Measurements from ENCODE around the gene REL. TPM values are rescaled to one million over a fixed set of nuclear protein-coding genes. Genes with fewer than 3 reads are reported as not detected.

The REL gene
- total and polyA plus RNA-seq, 2 of the 4 experiments (the other 2 are of a cell fraction), result 1.3 to 4.3 TPM

GRCh38 chr2:60843006-60843405, 38.4 kb upstream of the REL start:
- intact Hi-C loops (cut with micrococcal nuclease) (no loop called here), dilution Hi-C loops (cut with HindIII; ENCODE audit: low sequenced_read_pairs, unreplicated experiment) (no loop called here), in situ Hi-C loops (cut with MboI; ENCODE audit: low sequenced_read_pairs) (no loop called here)
- H2BK15ac ChIP-seq (ENCODE audit: low read depth, low read length), result no peak overlapping the region
- no peak overlapping the region for H3K18ac ChIP-seq (ENCODE audit: low read depth, low read length)
- no peak overlapping the region for H3K23ac ChIP-seq (ENCODE audit: low read depth, low read length)
- ATAC-seq (ENCODE audit: low read depth) (no peak), DNase-seq (no peak)
- no peak overlapping the region for H3K4me2 ChIP-seq (ENCODE audit: low read depth, low read length)
- no peaks in the 10 kb centered on the region; the same call in 1 of the 2 replicates for H3K27me3 ChIP-seq (ENCODE audit: control insufficient read depth, insufficient read depth, low read length)
- H3K4ac ChIP-seq (ENCODE audit: low read depth, low read length), result no peak overlapping the region
- no peak overlapping the region for H4K8ac ChIP-seq (ENCODE audit: low read depth in 2 of 2, low read length in 2 of 2)
- no peak overlapping the region for H3K14ac ChIP-seq (replicated peaks; ENCODE audit: low read depth, low read length)
- no peak overlapping the region for H3K4me3 ChIP-seq (ENCODE audit: insufficient read depth, low read depth, low read length)
- WGBS, 2 experiments (ENCODE audit: extremely low coverage in 2 of 2, insufficient read length in 1 of 2), result no CpG with 5 or more reads among the region's 6 CpGs
- H2AK9ac ChIP-seq (replicated peaks; ENCODE audit: low read depth, low read length, poor library complexity), result no peak overlapping the region
- H3K9ac ChIP-seq (ENCODE audit: low read depth, low read length), result no peak overlapping the region
- no peaks in the 10 kb centered on the region for H3K79me1 ChIP-seq (ENCODE audit: low read depth in 1 of 2, low read length in 2 of 2)
- H3K27ac ChIP-seq (ENCODE audit: insufficient read depth, low read length), result no peak overlapping the region
- H3K9me1 ChIP-seq (ENCODE audit: insufficient read depth, low read length), result no peaks in the 10 kb centered on the region
- no peaks in the 10 kb centered on the region for H4K20me1 ChIP-seq (ENCODE audit: insufficient read depth, low read length)
- no peak overlapping the region for H2BK20ac ChIP-seq (ENCODE audit: low read depth, low read length)
- CTCF ChIA-PET, result no interaction called here
- H2AFZ ChIP-seq (replicated peaks; ENCODE audit: low read length, poor library complexity), result no peak overlapping the region
- no peaks in the 10 kb centered on the region for H3K9me3 ChIP-seq (ENCODE audit: control insufficient read depth, insufficient read depth, low read length)
- no peaks in the 10 kb centered on the region for H3K36me3 ChIP-seq (ENCODE audit: control insufficient read depth, insufficient read depth, low read length)
- no peak overlapping the region for H2BK5ac ChIP-seq (ENCODE audit: low read depth, low read length, poor library complexity, severe bottlenecking)
- BruUV-seq (replicated peaks), result no TSS peak
- H3K56ac ChIP-seq (ENCODE audit: extremely low read depth, insufficient read depth, low read length), result no peak overlapping the region
- TF ChIP-seq RAD21 (IDR thresholded peaks at IDR 0.05; ENCODE audit: low read length), result no peak
- TF ChIP-seq CHD1 (IDR thresholded peaks at IDR 0.05; ENCODE audit: low read depth, low read length), result no peak
- no peak for TF ChIP-seq SMC3 (IDR thresholded peaks at IDR 0.05; ENCODE audit: low read depth, low read length)
- no peak for TF ChIP-seq USF2 (IDR thresholded peaks at IDR 0.05; ENCODE audit: low read depth, low read length)
- TF ChIP-seq CEBPB (IDR thresholded peaks at IDR 0.05; ENCODE audit: low read depth, low read length), result no peak
- TF ChIP-seq NFE2L2 (IDR thresholded peaks at IDR 0.05; ENCODE audit: low read depth, low read length), result no peak
- TF ChIP-seq MAFK (IDR thresholded peaks at IDR 0.05; ENCODE audit: low read depth, low read length), result no peak
- no peak for TF ChIP-seq FOS (IDR thresholded peaks at IDR 0.05; ENCODE audit: low read depth, low read length)
- TF ChIP-seq BHLHE40 (IDR thresholded peaks at IDR 0.05; ENCODE audit: low read depth, low read length), result no peak
- TF ChIP-seq RCOR1 (IDR thresholded peaks at IDR 0.05; ENCODE audit: insufficient replicate concordance, low read length), result no peak
- TF ChIP-seq, protein P1, sequence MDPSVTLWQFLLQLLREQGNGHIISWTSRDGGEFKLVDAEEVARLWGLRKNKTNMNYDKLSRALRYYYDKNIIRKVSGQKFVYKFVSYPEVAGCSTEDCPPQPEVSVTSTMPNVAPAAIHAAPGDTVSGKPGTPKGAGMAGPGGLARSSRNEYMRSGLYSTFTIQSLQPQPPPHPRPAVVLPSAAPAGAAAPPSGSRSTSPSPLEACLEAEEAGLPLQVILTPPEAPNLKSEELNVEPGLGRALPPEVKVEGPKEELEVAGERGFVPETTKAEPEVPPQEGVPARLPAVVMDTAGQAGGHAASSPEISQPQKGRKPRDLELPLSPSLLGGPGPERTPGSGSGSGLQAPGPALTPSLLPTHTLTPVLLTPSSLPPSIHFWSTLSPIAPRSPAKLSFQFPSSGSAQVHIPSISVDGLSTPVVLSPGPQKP (IDR thresholded peaks at IDR 0.05; ENCODE audit: borderline replicate concordance, low read depth, low read length), result no peak
- TF ChIP-seq CTCF (conservative IDR thresholded peaks at IDR 0.05; ENCODE audit: low read depth, low read length), result no peak
- no peak for TF ChIP-seq MAZ (IDR thresholded peaks at IDR 0.05; ENCODE audit: borderline replicate concordance, low read depth, low read length)
- TF ChIP-seq MXI1 (IDR thresholded peaks at IDR 0.05; ENCODE audit: borderline replicate concordance, low read depth, low read length), result no peak
- TF ChIP-seq RFX5 (IDR thresholded peaks at IDR 0.05; ENCODE audit: low read depth, low read length), result no peak
- no peak for TF ChIP-seq POLR2A (IDR thresholded peaks at IDR 0.05; ENCODE audit: low read depth, low read length)
- POLR2A ChIA-PET (ENCODE audit: unreplicated experiment), result no interaction called here
- H4K91ac ChIP-seq (ENCODE audit: insufficient read depth, low read depth, low read length), result no peak overlapping the region
- H3K4me1 ChIP-seq (ENCODE audit: control insufficient read depth, insufficient read depth, low read length), result no peaks in the 10 kb centered on the region
- no peak overlapping the region for H4K5ac ChIP-seq (ENCODE audit: low read depth, low read length)
- no peak overlapping the region for H2BK120ac ChIP-seq (ENCODE audit: low read depth, low read length)
- no peak overlapping the region for H2AK5ac ChIP-seq (ENCODE audit: low read depth, low read length)

Data from IMR-90 (cell line).